G401.6 (cell line): ENCODE measurements around the gene ERP44.
"Not testable (repeated sequence)": the region's sequence is repeated elsewhere in the genome, so short reads cannot be mapped to it uniquely, and the experiment has no call there.

ENCODE experiments used
- FAIRE-seq: peaks from 2 replicates; lab custom pipeline; 2012; peaks lifted over from hg19 to GRCh38; lab: Jason Lieb, UNC

The ERP44 gene

GRCh38 chr9:100067990-100068389 lies 30.8 kb downstream of the ERP44 start:
- FAIRE-seq: not testable (repeated sequence)

- FAIRE-seq: no peak
Measured at GRCh38 chr9:100066539-100066938, 32.3 kb downstream of the ERP44 start.

- no peak for FAIRE-seq
Measured at GRCh38 chr9:100064872-100065581, 33.8 kb downstream of the ERP44 start.

GRCh38 chr9:100063185-100063584 lies 35.6 kb downstream of the ERP44 start:
- no peak for FAIRE-seq

- not testable (repeated sequence) for FAIRE-seq
Measured at GRCh38 chr9:100062683-100063082, 36.1 kb downstream of the ERP44 start.

- no peak for FAIRE-seq
Measured at GRCh38 chr9:100058699-100059579, 39.9 kb downstream of the ERP44 start.

- FAIRE-seq: no peak
Measured at GRCh38 chr9:100057624-100058023, 41.2 kb downstream of the ERP44 start.

GRCh38 chr9:100056561-100056960 lies 42.2 kb downstream of the ERP44 start:
- no peak for FAIRE-seq

GRCh38 chr9:100052375-100052774 lies 46.4 kb downstream of the ERP44 start:
- FAIRE-seq: no peak

GRCh38 chr9:100049551-100049950 lies 49.2 kb downstream of the ERP44 start:
- FAIRE-seq: peak; percentile 40

GRCh38 chr9:100038472-100038871 lies 60.3 kb downstream of the ERP44 start:
- no peak for FAIRE-seq

- FAIRE-seq: no peak
Measured at GRCh38 chr9:100033877-100034551, 64.8 kb downstream of the ERP44 start.

GRCh38 chr9:100030548-100030947 lies 68.3 kb downstream of the ERP44 start:
- FAIRE-seq: no peak

- FAIRE-seq: no peak
Measured at GRCh38 chr9:100029251-100029650, 69.5 kb downstream of the ERP44 start.

GRCh38 chr9:100028201-100028784 lies 70.5 kb downstream of the ERP44 start:
- peak; percentile 84 for FAIRE-seq

GRCh38 chr9:100027543-100027942 lies 71.3 kb downstream of the ERP44 start:
- FAIRE-seq: no peak

GRCh38 chr9:100021931-100022330 lies 76.9 kb downstream of the ERP44 start:
- FAIRE-seq: no peak

- no peak for FAIRE-seq
Measured at GRCh38 chr9:100020121-100020795, 78.5 kb downstream of the ERP44 start.

GRCh38 chr9:100019541-100019940 lies 79.3 kb downstream of the ERP44 start:
- FAIRE-seq: no peak

- FAIRE-seq: no peak
Measured at GRCh38 chr9:100014846-100015245, 84.0 kb downstream of the ERP44 start.

- FAIRE-seq: no peak
Measured at GRCh38 chr9:100013573-100013972, 85.2 kb downstream of the ERP44 start.

- FAIRE-seq: no peak
Measured at GRCh38 chr9:100012279-100012678, 86.5 kb downstream of the ERP44 start.
